Right atrium auricular region (tissue), 2 donors: ENCODE results near the gene DUSP3. TPM values are rescaled to one million over a fixed set of nuclear protein-coding genes. Genes with fewer than 3 reads are reported as not detected.

Source experiments
- DNase-seq: peaks from one replicate; pipeline ENCODE4 v3.0.0-alpha.2; 2019; ENCODE audit warnings: low spot score
- H3K27ac ChIP-seq, 2 donors: fragments of 200-600 bp; sonication (generic); 1 replicate in 1 of 2; 2 replicates in 1 of 2; pipeline ENCODE4 v1.5.1; 2016 to 2019
- H3K27me3 ChIP-seq, 2 donors: fragments of 200-600 bp; sonication (generic); one replicate each; pipeline versions ENCODE4 v1.5.1 to v1.6.0; 2017 to 2019
- H3K36me3 ChIP-seq: fragments of 200-600 bp; sonication (generic); one replicate; pipeline ENCODE4 v1.5.1; 2016
- H3K4me1 ChIP-seq, 2 donors: fragments of 200-600 bp; sonication (generic); one replicate each; pipeline versions ENCODE4 v1.5.1 to v1.6.0; 2017 to 2019
- H3K4me3 ChIP-seq, 2 donors: fragments of 200-600 bp; sonication (generic); 1 replicate in 1 of 2; 2 replicates in 1 of 2; pipeline ENCODE4 v1.5.1; 2017 to 2019; ENCODE audit warnings: mild to moderate bottlenecking in 1 of 2, moderate library complexity in 1 of 2
- H3K9me3 ChIP-seq, 2 donors: fragments of 200-600 bp; sonication (generic); one replicate each; pipeline ENCODE4 v1.5.1; 2019
- total RNA-seq, 2 donors: library from RNA; depleted of rRNA; stranded (reverse); fragments of >200 nt; gene quantifications; one replicate each; pipeline ENCODE4 v1.1.0, GENCODE V29; 2016
- TF ChIP-seq, protein P1 (sequence below), 2 donors: fragments of 200-600 bp; sonication (generic); IDR thresholded peaks; one replicate each; pipeline ENCODE4 v1.5.1; 2019; ENCODE audit warnings: antibody characterized with exemption in 2 of 2

Gene DUSP3
- total RNA-seq, 2 donors from 2014 or later: 151 to 175 TPM

DNA sequence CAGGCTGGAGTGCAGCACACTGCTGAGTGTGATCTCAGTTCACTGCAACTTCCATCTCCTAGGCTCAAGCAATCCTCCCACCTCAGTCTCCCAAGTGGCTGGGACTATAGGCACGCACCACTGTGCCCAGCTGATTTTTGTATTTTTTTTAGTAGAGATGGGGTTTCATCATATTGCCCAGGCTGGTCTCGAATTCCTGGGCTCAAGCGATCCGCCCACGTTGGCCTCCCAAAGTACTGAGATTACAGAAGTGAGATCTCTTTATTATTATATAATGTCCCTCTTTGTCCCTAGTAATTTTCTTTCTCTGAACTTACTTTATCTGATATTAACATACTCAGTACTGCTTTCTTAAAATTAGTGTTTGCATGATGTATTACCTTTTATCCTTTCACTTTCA is 9.8 kb upstream of the DUSP3 start:
- Histone ChIP-seq H3K27me3 (no peaks in the 10 kb centered on the region), H3K9me3 (no peaks in the 10 kb centered on the region), H3K4me1 (no peaks in the 10 kb centered on the region), H3K4me3 (no peak overlapping the region), H3K27ac (no peak overlapping the region), H3K36me3 (no peaks in the 10 kb centered on the region)
- TF ChIP-seq, protein P1, sequence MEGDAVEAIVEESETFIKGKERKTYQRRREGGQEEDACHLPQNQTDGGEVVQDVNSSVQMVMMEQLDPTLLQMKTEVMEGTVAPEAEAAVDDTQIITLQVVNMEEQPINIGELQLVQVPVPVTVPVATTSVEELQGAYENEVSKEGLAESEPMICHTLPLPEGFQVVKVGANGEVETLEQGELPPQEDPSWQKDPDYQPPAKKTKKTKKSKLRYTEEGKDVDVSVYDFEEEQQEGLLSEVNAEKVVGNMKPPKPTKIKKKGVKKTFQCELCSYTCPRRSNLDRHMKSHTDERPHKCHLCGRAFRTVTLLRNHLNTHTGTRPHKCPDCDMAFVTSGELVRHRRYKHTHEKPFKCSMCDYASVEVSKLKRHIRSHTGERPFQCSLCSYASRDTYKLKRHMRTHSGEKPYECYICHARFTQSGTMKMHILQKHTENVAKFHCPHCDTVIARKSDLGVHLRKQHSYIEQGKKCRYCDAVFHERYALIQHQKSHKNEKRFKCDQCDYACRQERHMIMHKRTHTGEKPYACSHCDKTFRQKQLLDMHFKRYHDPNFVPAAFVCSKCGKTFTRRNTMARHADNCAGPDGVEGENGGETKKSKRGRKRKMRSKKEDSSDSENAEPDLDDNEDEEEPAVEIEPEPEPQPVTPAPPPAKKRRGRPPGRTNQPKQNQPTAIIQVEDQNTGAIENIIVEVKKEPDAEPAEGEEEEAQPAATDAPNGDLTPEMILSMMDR (IDR thresholded peaks at IDR 0.05): no peak
- no peak for DNase-seq

DNA sequence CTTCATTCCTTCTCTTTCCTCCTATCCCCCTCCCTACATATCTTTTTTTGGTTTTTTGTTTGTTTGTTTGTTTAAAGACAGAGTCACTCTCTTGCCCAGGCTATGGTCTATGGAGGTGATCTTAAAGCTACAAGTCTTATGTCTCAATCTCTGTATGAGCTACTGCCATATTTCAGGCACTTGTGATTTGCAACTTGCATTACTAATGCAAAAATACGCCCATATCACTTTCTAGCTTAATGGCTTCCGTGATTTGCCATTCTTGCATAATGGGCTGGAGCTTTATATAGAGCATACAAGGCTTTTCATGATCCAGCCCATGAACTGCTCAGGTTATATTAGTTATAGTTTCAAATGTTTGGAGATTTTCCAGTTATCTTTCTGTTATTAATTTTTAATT is 9.0 kb upstream of the DUSP3 start:
- Histone ChIP-seq H3K27me3 (no peaks in the 10 kb centered on the region), H3K4me1 (no peaks in the 10 kb centered on the region), H3K4me3 (no peak overlapping the region), H3K36me3 (no peaks in the 10 kb centered on the region), H3K27ac (no peak overlapping the region), H3K9me3 (no peaks in the 10 kb centered on the region)
- TF ChIP-seq, protein P1 (IDR thresholded peaks at IDR 0.05): no peak
- no peak for DNase-seq

DNA sequence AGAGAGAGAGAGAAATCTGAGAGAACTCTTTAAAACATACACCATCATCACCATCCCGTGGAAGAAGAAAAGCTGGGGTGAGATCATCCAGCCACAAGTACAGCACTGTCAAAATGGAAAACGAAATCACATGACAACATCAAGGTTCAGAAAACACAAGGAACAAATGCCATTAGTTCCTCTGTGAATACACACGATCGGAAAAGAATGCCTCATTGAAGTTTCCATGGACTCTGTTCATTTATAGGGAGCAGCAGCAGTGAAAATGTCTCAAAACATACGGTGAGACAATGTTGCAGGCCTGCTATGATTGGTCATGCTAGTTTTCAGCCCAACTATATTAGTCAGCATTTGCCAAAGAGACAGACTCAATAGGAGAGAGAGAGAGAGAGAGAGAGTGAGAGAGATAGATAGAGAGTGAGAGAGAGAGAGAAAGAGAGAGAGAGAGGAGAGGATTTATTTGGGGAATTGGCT is 5.9 kb upstream of the DUSP3 start:
- no peak overlapping the region for H3K4me3 ChIP-seq
- no peaks in the 10 kb centered on the region for H3K36me3 ChIP-seq
- H3K4me1 ChIP-seq: peaks cover 0 to 4% of the 10 kb centered on the region in 2 donors
- DNase-seq: no peak
- TF ChIP-seq, protein P1 (IDR thresholded peaks at IDR 0.05): no peak
- H3K27me3 ChIP-seq: no peaks in the 10 kb centered on the region
- no peaks in the 10 kb centered on the region for H3K9me3 ChIP-seq
- no peak overlapping the region for H3K27ac ChIP-seq

DNA sequence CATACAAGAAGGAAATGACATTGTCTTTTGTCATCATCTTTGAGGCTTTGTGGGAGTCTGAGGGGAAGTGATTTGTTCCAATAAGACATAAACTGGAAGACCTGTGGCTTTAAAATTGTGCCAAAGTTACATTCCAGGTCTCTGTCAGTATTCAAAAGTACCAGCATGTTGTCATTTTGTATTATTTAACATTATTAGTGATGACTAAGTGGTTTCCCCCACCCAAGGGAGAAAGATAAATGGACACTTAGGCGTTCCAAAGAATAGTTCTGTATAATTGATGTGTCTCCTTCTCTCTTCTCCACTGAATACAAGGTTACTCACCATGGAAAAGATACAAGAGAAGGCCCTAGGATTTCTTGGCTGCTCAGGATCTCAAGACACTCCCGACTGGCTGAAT is 5.3 kb upstream of the DUSP3 start:
- Histone ChIP-seq H3K4me1 (peaks cover 0 to 10% of the 10 kb centered on the region in 2 donors), H3K4me3 (no peak overlapping the region)

DNA sequence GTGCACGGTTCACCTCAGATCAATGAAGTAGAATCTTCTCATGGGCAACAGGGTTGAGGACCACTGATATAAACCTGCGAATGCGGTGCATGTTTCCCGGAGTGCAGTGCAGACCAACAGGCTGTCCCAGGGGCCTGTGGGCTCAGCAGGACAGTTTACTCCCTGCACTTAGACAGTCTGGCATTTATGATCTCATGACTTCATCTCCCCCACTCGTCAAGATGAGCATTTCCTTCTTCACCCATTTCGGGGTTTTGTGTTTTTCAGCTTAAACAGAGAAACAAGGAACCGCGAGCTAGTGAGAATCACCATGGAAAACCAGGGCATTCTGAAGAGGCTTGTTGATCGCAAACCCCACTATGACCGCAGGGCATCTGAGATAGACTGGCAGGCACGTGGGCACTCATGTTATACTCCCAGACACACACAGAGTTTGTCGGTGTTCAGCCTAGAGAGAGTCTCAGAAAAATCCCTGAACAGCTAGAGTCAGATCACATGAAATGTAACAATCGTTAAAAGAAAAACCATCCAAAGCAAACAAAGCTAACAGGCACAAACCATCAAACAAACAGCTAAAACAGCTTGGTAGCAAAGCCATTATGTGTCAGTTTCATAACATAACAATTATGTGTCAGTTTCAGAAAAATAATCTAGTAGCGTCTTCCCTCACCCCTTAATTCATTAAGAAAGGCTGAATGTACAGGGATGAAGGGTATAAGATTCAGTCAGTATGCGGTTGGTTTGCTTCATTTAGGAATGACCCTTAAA is 4.3 kb upstream of the DUSP3 start:
- DNase-seq: no peak
- TF ChIP-seq, protein P1 (IDR thresholded peaks at IDR 0.05): no peak
- no peaks in the 10 kb centered on the region for H3K27me3 ChIP-seq
- H3K9me3 ChIP-seq: no peaks in the 10 kb centered on the region
- H3K4me3 ChIP-seq: no peak overlapping the region
- H3K27ac ChIP-seq: no peak overlapping the region
- peaks cover 0 to 10% of the 10 kb centered on the region in 2 donors for H3K4me1 ChIP-seq
- no peaks in the 10 kb centered on the region for H3K36me3 ChIP-seq

More for the DNA sequence above, 5.3 kb upstream of the DUSP3 start:
- no peak for DNase-seq
- H3K36me3 ChIP-seq: no peaks in the 10 kb centered on the region
- no peaks in the 10 kb centered on the region for H3K27me3 ChIP-seq
- TF ChIP-seq, protein P1 (IDR thresholded peaks at IDR 0.05): no peak
- H3K27ac ChIP-seq: no peak overlapping the region
- H3K9me3 ChIP-seq: no peaks in the 10 kb centered on the region
